Measurements from ENCODE around the gene ACTG1. TPM values are rescaled to one million over a fixed set of nuclear protein-coding genes. Genes with fewer than 3 reads are reported as not detected.

Gene ACTG1
- total and polyA plus RNA-seq, 9 of the 15 experiments (the other 6 are each of a cell fraction or from before 2014, with no cell fraction given), result 224 to 1,775 (median 568) TPM

- TF ChIP-seq ELK3 (CRISPR knock-in tag; IDR thresholded peaks at IDR 0.05), result no peak
- no peak for TF ChIP-seq SP2 (IDR thresholded peaks at IDR 0.05; ENCODE audit: extremely low read depth, low read depth, low read length, poor library complexity, severe bottlenecking)
- TF ChIP-seq ARID4B (CRISPR knock-in tag; IDR thresholded peaks at IDR 0.05), result no peak
- TF ChIP-seq E2F6 (IDR thresholded peaks at IDR 0.05; ENCODE audit: borderline replicate concordance in 1 of 2, extremely low read depth in 1 of 2, insufficient read depth in 1 of 2, insufficient read length in 1 of 2, low read depth in 1 of 2, low read length in 1 of 2, poor library complexity in 1 of 2, severe bottlenecking in 1 of 2), result peak; percentile 19 to 59
- no peak for TF ChIP-seq SMARCA5 (IDR thresholded peaks at IDR 0.05)
- no peak for TF ChIP-seq XRCC4 (IDR thresholded peaks at IDR 0.05; ENCODE audit: extremely low read depth, insufficient read depth, insufficient read length)
- TF ChIP-seq RBFOX2 (IDR thresholded peaks at IDR 0.05; ENCODE audit: low read depth, low read length), result peak; percentile 49
- no peak for TF ChIP-seq TSC22D4 (tag; IDR thresholded peaks at IDR 0.05)
- TF ChIP-seq ZNF217 (CRISPR knock-in tag; IDR thresholded peaks at IDR 0.05), result no peak
Observed at GRCh38 chr17:81460856-81461460, 51.6 kb downstream of the ACTG1 start (continued).

Measured in K562 (cell line).